ENCODE data around the gene ARHGEF7. TPM values are rescaled to one million over a fixed set of nuclear protein-coding genes. Genes with fewer than 3 reads are reported as not detected.

ARHGEF7 gene
- total RNA-seq, 1 donor from 2014 or later = 73.7 TPM

GRCh38 chr13:111278743-111279652 lies 163.9 kb downstream of the ARHGEF7 start:
- no peak for DNase-seq (ENCODE audit: low read depth)
- Histone ChIP-seq H3K4me3 (ENCODE audit: insufficient read depth, low read depth, low read length) (no peak overlapping the region), H4K20me1 (ENCODE audit: insufficient read depth, low read length) (no peaks in the 10 kb centered on the region), H3K27ac (ENCODE audit: low read depth, low read length) (peak overlapping the region; percentile 98), H3K4me1 (ENCODE audit: insufficient read depth, low read length) (peaks cover 25% of the 10 kb centered on the region), H2AFZ (ENCODE audit: low read depth, low read length) (no peak overlapping the region), H3K9me3 (ENCODE audit: insufficient read depth, low read depth, low read length) (no peaks in the 10 kb centered on the region), H3K4me2 (ENCODE audit: low read length) (no peak overlapping the region), H3K27me3 (ENCODE audit: insufficient read depth, low read length) (no peaks in the 10 kb centered on the region), H3K9ac (ENCODE audit: low read length) (no peak overlapping the region), H3K79me2 (ENCODE audit: insufficient read depth, low read length) (peaks cover 24% of the 10 kb centered on the region), H3K36me3 (ENCODE audit: insufficient read depth, low read length) (peaks cover 32% of the 10 kb centered on the region)
- H3K4me3 Mint-ChIP-seq (ENCODE audit: unreplicated experiment) = no peak overlapping the region
- H3K4me1 Mint-ChIP-seq (ENCODE audit: low read depth, unreplicated experiment) = peaks cover 27% of the 10 kb centered on the region
- no peak for TF ChIP-seq EZH2 (IDR thresholded peaks at IDR 0.05; ENCODE audit: insufficient read depth, low read length)
- TF ChIP-seq CTCF (IDR thresholded peaks at IDR 0.05; ENCODE audit: insufficient read depth, low read depth, low read length) = no peak
- H3K27me3 Mint-ChIP-seq (ENCODE audit: low read depth, unreplicated experiment) = no peaks in the 10 kb centered on the region
- no peaks in the 10 kb centered on the region for H3K9me3 Mint-ChIP-seq (ENCODE audit: unreplicated experiment)
- FAIRE-seq = no peak
- H3K36me3 Mint-ChIP-seq (ENCODE audit: low read depth, unreplicated experiment) = peaks cover 17% of the 10 kb centered on the region
- H3K27ac Mint-ChIP-seq (ENCODE audit: unreplicated experiment) = peak overlapping the region; percentile 67

GRCh38 chr13:111280226-111280625 lies 165.1 kb downstream of the ARHGEF7 start:
- no peak overlapping the region for H3K4me3 Mint-ChIP-seq (ENCODE audit: unreplicated experiment)
- peaks cover 17% of the 10 kb centered on the region for H3K36me3 Mint-ChIP-seq (ENCODE audit: low read depth, unreplicated experiment)
- Histone ChIP-seq H3K9me3 (ENCODE audit: insufficient read depth, low read depth, low read length) (no peaks in the 10 kb centered on the region), H3K4me1 (ENCODE audit: insufficient read depth, low read length) (peaks cover 25% of the 10 kb centered on the region), H2AFZ (ENCODE audit: low read depth, low read length) (no peak overlapping the region), H3K27ac (ENCODE audit: low read depth, low read length) (peak overlapping the region; percentile 98), H3K4me3 (ENCODE audit: insufficient read depth, low read depth, low read length) (peak overlapping the region; percentile 2), H3K79me2 (ENCODE audit: insufficient read depth, low read length) (peaks cover 20% of the 10 kb centered on the region), H3K4me2 (ENCODE audit: low read length) (peak overlapping the region; percentile 75), H4K20me1 (ENCODE audit: insufficient read depth, low read length) (no peaks in the 10 kb centered on the region), H3K9ac (ENCODE audit: low read length) (peak overlapping the region; percentile 81), H3K36me3 (ENCODE audit: insufficient read depth, low read length) (peaks cover 30% of the 10 kb centered on the region), H3K27me3 (ENCODE audit: insufficient read depth, low read length) (no peaks in the 10 kb centered on the region)
- no peak for FAIRE-seq
- peaks cover 27% of the 10 kb centered on the region for H3K4me1 Mint-ChIP-seq (ENCODE audit: low read depth, unreplicated experiment)
- no peak for DNase-seq (ENCODE audit: low read depth)
- no peak for TF ChIP-seq EZH2 (IDR thresholded peaks at IDR 0.05; ENCODE audit: insufficient read depth, low read length)
- no peak for TF ChIP-seq CTCF (IDR thresholded peaks at IDR 0.05; ENCODE audit: insufficient read depth, low read depth, low read length)
- H3K27ac Mint-ChIP-seq (ENCODE audit: unreplicated experiment) = no peak overlapping the region
- H3K27me3 Mint-ChIP-seq (ENCODE audit: low read depth, unreplicated experiment) = no peaks in the 10 kb centered on the region
- no peaks in the 10 kb centered on the region for H3K9me3 Mint-ChIP-seq (ENCODE audit: unreplicated experiment)
